Vagina (tissue), 2 donors: ENCODE results near the gene YAP1. TPM values are rescaled to one million over a fixed set of nuclear protein-coding genes. Genes with fewer than 3 reads are reported as not detected.
A peak's percentile ranks its signal among the peaks of the same experiment; 100 is the strongest.

Experiments
- DNase-seq, 2 donors: peaks; one replicate each; pipeline ENCODE4 v3.0.0-alpha.2; 2017; ENCODE audit errors: extremely low spot score in 2 of 2
- H3K27ac ChIP-seq: fragments of 200-600 bp; sonication (generic); one replicate; pipeline ENCODE4 v1.5.1; 2019
- H3K27me3 ChIP-seq: fragments of 200-600 bp; sonication (generic); one replicate; pipeline ENCODE4 v1.5.1; 2019
- H3K36me3 ChIP-seq, 2 donors: fragments of 200-600 bp; sonication (generic); one replicate each; pipeline ENCODE4 v1.5.1; 2017 to 2019
- H3K4me1 ChIP-seq: fragments of 200-600 bp; sonication (generic); one replicate; pipeline ENCODE4 v1.5.1; 2019
- H3K4me3 ChIP-seq, 2 donors: fragments of 200-600 bp; sonication (generic); 1 replicate in 1 of 2; 2 replicates in 1 of 2; pipeline ENCODE4 v1.5.1; 2016 to 2019
- H3K9me3 ChIP-seq: fragments of 200-600 bp; sonication (generic); one replicate; pipeline ENCODE4 v1.5.1; 2019
- CTCF ChIP-seq, 3 experiments: fragments of 450-650 bp in 2 of 3; fragments of 200-600 bp in 1 of 3; sonication (generic) in 1 of 3; IDR thresholded peaks; one replicate each; pipeline ENCODE4 v1.5.1; 2017 to 2019; ENCODE audit warnings: antibody characterized with exemption in 3 of 3, mild to moderate bottlenecking in 2 of 3, moderate library complexity in 2 of 3
- POLR2A ChIP-seq, 2 donors: fragments of 450-650 bp; IDR thresholded peaks; one replicate each; pipeline ENCODE4 v1.6.1; 2017; ENCODE audit warnings: antibody characterized with exemption in 2 of 2, mild to moderate bottlenecking in 2 of 2, moderate library complexity in 2 of 2
- POLR2AphosphoS5 ChIP-seq, 2 donors: sonication (generic); formaldehyde crosslinking; IDR thresholded peaks; one replicate each; pipeline ENCODE4 v1.9.0; 2017; ENCODE audit warnings: antibody characterized with exemption in 2 of 2, mild to moderate bottlenecking in 2 of 2, low read depth in 1 of 2; ENCODE audit not compliant: insufficient read depth in 1 of 2
- intact Hi-C: fragments of 100-400 bp; cut with DNase I; formaldehyde crosslinking; loops from one replicate; pipeline ENCODE4 v1.15.1; 2023
- total RNA-seq: library from RNA; depleted of rRNA; stranded (reverse); fragments of >200 nt; gene quantifications from one replicate; pipeline ENCODE4 v1.2.3, GENCODE V29; 2016

YAP1 gene
- total RNA-seq, 1 donor from 2014 or later = 232 TPM

DNA sequence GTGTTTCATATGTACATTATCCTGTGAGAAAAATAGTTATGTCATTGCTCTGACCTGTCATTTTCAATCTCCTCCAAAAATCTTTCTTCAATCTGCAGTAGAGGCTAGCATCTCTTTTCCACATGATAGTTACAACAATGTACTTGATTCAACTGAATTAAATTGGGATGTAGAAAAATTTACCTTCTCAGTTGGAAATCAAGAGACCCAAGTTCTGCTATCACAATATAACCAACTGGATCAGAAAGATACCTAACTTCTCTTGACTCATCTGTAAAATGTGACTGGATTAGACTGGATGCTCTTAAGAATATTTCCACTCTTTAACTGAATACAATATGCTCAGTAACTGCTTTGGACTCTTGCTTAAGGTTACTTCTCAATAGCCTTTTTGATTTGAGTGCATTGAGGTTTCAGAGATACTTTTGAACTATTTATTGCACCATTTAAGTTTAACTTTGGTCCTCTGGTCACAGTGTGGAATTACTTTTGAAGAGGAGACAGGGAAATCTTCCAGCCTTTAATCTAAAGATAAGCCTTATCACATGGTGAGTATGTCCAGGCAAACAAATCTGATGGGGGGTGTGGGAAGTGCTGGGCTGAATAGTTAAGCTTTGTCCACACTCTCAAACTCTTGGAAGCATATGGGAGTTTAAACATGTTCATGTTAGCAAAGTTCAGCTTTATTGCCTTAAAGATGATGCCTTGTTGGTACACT is 82.3 kb downstream of the YAP1 start:
- H3K4me1 ChIP-seq = peaks cover 50% of the 10 kb centered on the region
- TF ChIP-seq CTCF (IDR thresholded peaks at IDR 0.05) = no peak
- TF ChIP-seq POLR2AphosphoS5 (IDR thresholded peaks at IDR 0.05; ENCODE audit: insufficient read depth in 1 of 2, low read depth in 1 of 2) = no peak

GRCh38 chr11:102194257-102194656 is 84.0 kb downstream of the YAP1 start:
- peaks cover 44% of the 10 kb centered on the region for H3K4me1 ChIP-seq
- H3K4me3 ChIP-seq = no peak overlapping the region
- H3K36me3 ChIP-seq = no peaks in the 10 kb centered on the region
- H3K9me3 ChIP-seq = no peaks in the 10 kb centered on the region
- intact Hi-C loops = no loop called here
- H3K27me3 ChIP-seq = no peaks in the 10 kb centered on the region
- no peak for DNase-seq
- no peak overlapping the region for H3K27ac ChIP-seq
- TF ChIP-seq CTCF (IDR thresholded peaks at IDR 0.05) (no peak), POLR2A (IDR thresholded peaks at IDR 0.05) (no peak), POLR2AphosphoS5 (IDR thresholded peaks at IDR 0.05; ENCODE audit: insufficient read depth in 1 of 2, low read depth in 1 of 2) (no peak)

More for the DNA sequence above, 82.3 kb downstream of the YAP1 start:
- no peak for DNase-seq
- no peak overlapping the region for H3K27ac ChIP-seq
- intact Hi-C loops = no loop called here
- no peaks in the 10 kb centered on the region for H3K27me3 ChIP-seq
- no peak overlapping the region for H3K4me3 ChIP-seq
- H3K9me3 ChIP-seq = no peaks in the 10 kb centered on the region
- no peaks in the 10 kb centered on the region for H3K36me3 ChIP-seq

GRCh38 chr11:102194990-102195389 is 84.7 kb downstream of the YAP1 start:
- TF ChIP-seq POLR2AphosphoS5 (IDR thresholded peaks at IDR 0.05; ENCODE audit: insufficient read depth in 1 of 2, low read depth in 1 of 2) (no peak), CTCF (IDR thresholded peaks at IDR 0.05) (no peak), POLR2A (IDR thresholded peaks at IDR 0.05) (no peak)
- Histone ChIP-seq H3K27me3 (no peaks in the 10 kb centered on the region), H3K4me3 (no peak overlapping the region), H3K36me3 (no peaks in the 10 kb centered on the region), H3K9me3 (no peaks in the 10 kb centered on the region), H3K27ac (no peak overlapping the region), H3K4me1 (peaks cover 43% of the 10 kb centered on the region)
- DNase-seq = no peak
- intact Hi-C loops = no loop called here

GRCh38 chr11:102196351-102196750 is 86.1 kb downstream of the YAP1 start:
- Histone ChIP-seq H3K4me3 (no peak overlapping the region), H3K27me3 (no peaks in the 10 kb centered on the region), H3K27ac (no peak overlapping the region), H3K36me3 (no peaks in the 10 kb centered on the region), H3K9me3 (no peaks in the 10 kb centered on the region), H3K4me1 (peaks cover 43% of the 10 kb centered on the region)
- TF ChIP-seq CTCF (IDR thresholded peaks at IDR 0.05) (no peak), POLR2A (IDR thresholded peaks at IDR 0.05) (no peak), POLR2AphosphoS5 (IDR thresholded peaks at IDR 0.05; ENCODE audit: insufficient read depth in 1 of 2, low read depth in 1 of 2) (no peak)
- intact Hi-C loops = no loop called here
- DNase-seq = no peak

GRCh38 chr11:102196816-102197215 is 86.6 kb downstream of the YAP1 start:
- Histone ChIP-seq H3K36me3 (no peaks in the 10 kb centered on the region), H3K4me1 (peaks cover 40% of the 10 kb centered on the region), H3K4me3 (no peak overlapping the region), H3K27ac (peak overlapping the region; percentile 7), H3K27me3 (no peaks in the 10 kb centered on the region), H3K9me3 (no peaks in the 10 kb centered on the region)
- intact Hi-C loops = no loop called here
- DNase-seq = no peak
- TF ChIP-seq POLR2AphosphoS5 (IDR thresholded peaks at IDR 0.05; ENCODE audit: insufficient read depth in 1 of 2, low read depth in 1 of 2) (no peak), POLR2A (IDR thresholded peaks at IDR 0.05) (no peak), CTCF (IDR thresholded peaks at IDR 0.05) (no peak)
